ENCODE measurements around the gene SSNA1. TPM values are rescaled to one million over a fixed set of nuclear protein-coding genes. Genes with fewer than 3 reads are reported as not detected.

Gene SSNA1, protein sequence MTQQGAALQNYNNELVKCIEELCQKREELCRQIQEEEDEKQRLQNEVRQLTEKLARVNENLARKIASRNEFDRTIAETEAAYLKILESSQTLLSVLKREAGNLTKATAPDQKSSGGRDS
- 56.1 and 64.7 TPM in 2 replicates for total RNA-seq

DNA sequence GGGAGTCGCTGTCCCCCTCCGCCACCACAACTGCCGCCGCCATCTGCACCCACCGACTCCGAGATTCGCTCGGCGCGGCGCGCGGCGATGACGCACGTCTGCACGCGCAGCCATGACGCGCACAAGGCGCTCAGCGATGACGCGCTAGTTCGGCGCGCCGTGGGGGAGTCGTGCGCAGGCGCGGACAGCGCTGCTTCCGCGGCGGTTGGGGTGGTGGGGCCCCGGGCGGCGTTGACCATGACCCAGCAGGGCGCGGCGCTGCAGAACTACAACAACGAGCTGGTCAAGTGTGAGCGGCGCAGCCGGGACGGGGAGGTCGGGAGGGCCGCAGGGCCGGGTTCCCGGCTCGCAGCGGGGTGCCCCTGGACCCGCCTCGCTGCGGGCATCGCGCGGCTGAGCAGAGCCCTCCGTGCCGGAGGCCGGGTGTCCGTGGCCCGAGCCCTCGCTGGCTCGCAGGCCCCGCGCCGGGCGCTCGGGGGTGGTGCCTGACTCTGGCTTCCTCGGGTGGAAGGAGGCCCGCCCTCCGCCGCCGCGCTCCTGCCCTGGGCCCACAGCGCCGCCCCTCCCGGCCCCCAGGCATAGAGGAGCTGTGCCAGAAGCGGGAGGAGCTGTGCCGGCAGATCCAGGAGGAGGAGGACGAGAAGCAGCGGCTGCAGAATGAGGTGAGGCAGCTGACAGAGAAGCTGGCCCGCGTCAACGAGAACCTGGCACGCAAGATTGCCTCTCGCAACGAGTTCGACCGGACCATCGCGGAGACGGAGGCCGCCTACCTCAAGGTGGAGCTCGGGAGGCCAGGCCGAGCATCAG lies at the start of gene SSNA1, which contains the start of gene ANAPC2:
SSNA1 (plus strand) TSS at position 187 of the 807 bp plus-strand sequence; CDS start at position 238, 51 bp downstream.
ANAPC2 (minus strand) TSS at position 71 of the 807 bp plus-strand sequence; CDS start at position 43, 28 bp downstream.

DNA sequence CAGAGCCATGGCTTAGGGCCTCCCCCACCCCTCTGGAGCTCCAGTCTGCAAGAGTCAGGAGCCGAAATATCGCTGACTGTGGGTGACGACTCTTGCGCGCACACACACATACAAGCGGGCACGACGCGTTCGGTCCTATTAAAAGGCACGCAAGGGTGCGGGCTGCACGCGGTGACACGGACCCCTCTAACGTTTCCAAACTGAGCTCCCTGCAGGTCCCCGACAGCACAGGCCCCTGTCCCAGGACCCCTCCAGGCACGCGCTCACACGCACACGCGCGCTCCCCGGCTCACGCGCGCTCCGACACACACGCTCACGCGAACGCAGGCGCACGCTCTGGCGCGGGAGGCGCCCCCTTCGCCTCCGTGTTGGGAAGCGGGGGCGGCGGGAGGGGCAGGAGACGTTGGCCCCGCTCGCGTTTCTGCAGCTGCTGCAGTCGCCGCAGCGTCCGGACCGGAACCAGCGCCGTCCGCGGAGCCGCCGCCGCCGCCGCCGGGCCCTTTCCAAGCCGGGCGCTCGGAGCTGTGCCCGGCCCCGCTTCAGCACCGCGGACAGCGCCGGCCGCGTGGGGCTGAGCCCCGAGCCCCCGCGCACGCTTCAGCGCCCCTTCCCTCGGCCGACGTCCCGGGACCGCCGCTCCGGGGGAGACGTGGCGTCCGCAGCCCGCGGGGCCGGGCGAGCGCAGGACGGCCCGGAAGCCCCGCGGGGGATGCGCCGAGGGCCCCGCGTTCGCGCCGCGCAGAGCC lies 49.6 kb upstream of the SSNA1 start, which contains the start of gene GRIN1:
GRIN1 (plus strand) TSS at position 433 of the 746 bp plus-strand sequence. CDS start 333 bp downstream, outside the sequence.

DNA sequence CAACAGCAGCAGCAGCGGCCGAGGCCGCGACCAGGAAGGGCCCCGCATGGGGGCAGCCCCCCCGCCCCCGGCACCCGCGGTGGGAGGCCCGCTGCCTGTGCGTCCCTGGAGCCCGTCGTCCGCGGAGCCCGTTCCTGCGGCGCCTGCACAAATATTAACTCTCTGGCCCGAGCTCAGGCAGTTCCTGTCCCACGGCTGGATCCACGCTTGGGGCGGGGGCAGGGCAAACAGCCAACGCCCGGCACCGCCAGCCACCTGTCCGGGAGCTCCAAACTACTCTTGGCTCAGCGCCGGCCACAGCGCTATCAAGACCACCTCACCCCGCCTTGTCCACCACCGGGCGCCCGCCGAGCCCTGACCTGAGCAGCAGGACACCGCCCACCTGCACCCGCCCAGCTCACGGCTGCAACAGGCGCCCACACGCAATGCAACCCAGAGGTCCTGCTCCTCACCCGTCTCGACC lies 18.5 kb upstream of the SSNA1 start, which contains the start of gene LRRC26:
LRRC26 (minus strand) TSS at position 156 of the 463 bp plus-strand sequence; CDS start at position 48, 108 bp downstream.

DNA sequence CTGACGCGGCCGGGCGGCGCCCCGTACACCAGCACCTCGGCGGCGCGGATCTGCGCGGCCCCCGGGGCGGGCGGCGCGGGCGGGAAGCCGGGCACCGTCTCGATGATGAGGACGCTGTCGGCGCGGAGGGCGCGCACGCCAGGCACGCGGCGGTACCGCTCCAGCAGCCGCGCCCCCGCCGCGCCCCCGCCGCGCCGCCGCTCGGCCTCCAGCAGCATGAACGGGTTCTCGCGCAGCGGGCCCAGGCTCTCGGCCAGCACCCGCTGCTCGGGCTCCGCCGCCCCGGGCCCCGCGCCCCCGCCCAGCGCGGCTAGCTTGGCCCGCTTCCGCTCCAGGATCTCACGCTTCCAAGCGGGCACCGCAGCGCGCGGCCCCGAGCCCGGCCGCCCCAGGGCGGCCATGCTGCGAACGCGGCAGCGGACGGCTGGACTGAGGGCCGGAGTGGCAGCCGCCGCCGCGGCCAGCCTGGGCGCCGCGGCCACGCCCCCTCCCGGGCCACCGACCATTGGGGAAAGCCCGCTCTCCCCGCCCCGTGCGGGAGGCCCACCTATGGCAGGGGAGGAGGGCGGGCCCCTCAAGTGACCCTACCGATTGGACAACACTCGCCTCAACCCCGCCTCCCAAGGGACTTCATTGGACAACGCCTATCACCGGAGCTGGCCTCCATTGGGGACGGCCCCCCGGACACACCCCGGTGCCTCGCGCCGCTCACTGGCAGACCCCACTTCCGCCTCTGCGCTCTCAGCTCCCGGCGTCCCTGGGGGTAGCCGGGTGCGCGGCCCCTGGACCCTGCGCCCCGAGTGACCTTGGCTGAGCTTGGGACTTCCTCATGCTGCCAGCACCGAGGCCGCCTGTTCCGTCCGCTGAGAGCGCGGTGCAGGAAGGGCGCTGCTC lies 12.1 kb downstream of the SSNA1 start, which contains the start of gene TPRN:
TPRN (minus strand) TSS at position 431 of the 894 bp plus-strand sequence; CDS start at position 401, 30 bp downstream.

DNA sequence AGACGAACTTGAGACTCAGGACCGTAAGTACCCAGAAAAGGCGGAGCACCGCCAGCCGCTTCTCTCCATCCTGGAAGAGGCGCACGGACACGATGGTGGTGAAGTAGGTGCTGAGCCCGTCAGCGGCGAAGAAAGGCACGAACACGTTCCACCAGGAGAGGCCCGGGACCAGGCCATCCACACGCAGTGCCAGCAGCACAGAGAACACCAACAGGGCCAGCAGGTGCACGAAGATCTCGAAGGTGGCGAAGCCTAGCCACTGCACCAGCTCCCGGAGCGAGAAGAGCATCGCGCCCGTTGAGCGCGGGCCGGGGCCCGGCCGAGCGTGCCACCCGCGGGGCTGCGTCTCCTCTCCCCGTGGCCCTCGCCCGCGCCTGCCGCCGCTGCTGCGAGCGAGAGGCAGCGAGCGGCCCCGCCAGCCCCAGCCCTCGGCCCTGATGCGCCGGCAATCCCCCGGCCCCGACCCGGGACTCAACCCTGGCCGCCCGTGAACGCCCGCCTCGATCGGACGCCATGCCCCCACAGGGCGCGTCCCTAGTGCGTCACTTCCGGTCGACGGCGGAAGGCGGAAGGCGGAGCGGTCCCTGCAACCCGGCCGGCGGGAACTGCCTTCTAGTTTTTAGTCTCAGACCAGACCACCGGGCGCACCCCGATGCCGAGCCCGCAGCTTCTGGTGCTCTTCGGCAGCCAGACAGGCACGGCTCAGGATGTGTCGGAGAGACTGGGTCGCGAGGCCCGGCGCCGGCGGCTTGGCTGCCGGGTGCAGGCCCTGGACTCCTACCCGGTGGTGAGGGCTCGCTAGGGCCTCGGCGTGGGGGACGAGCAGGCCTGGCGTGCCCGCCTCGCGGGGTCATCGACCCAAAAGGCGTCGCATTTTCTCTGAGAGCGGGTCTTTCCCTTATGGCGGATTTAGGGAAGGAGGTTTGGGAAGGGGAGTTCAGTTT lies 16.9 kb downstream of the SSNA1 start, which contains the start of the genes NDOR1 and TMEM203:
NDOR1 (plus strand) TSS at position 575 of the 944 bp plus-strand sequence; CDS start at position 653, 78 bp downstream.
TMEM203 (minus strand) TSS at position 523 of the 944 bp plus-strand sequence; CDS start at position 289, 234 bp downstream.

DNA sequence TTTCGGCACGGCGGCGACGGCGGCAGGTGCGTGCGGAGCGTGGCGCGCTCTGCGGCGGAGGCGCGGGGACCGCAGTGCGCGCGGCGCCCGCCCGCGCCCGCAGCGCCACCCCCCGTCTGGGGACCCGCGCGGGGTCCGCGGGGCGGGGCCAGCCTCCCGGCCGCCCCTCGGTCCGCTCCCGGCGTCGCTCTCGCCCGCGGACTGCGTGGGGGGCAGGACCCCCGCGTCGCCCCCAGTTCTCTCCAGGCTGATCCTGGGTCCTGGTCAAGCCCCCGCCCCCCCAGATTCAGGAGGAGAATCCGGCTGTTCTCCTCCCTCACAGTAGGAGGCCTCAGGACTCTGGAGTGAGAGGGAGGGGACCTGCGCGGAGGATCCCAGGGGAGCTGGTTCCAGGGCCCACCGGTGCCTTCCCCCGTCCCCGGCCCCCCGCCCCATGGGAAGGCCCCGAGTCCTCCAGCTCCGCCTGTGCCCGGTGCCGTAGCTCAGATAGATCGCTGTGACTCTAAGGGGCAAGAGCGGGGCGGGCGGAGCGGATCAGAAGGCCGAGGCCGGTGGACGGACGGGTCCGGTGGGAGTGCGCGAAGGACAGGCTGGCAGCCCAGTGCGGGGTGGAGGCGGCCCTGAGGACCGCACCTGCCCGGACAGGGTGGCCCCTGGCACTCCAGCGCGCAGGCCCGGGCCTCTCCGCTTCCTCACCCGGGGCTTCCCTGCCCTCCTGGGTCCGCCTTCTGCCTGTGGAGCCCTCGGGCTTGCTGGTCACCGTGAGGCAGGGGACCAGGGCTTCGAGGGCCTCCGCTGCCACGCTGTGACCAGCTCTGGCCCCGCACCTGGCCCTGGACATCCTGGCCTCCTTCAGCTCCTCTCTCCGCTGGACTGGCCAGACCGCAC lies 34.0 kb downstream of the SSNA1 start, which contains the start of gene RNF208:
RNF208 (minus strand) TSS at position 51 of the 888 bp plus-strand sequence. CDS start 1,028 bp downstream, outside the sequence.

DNA sequence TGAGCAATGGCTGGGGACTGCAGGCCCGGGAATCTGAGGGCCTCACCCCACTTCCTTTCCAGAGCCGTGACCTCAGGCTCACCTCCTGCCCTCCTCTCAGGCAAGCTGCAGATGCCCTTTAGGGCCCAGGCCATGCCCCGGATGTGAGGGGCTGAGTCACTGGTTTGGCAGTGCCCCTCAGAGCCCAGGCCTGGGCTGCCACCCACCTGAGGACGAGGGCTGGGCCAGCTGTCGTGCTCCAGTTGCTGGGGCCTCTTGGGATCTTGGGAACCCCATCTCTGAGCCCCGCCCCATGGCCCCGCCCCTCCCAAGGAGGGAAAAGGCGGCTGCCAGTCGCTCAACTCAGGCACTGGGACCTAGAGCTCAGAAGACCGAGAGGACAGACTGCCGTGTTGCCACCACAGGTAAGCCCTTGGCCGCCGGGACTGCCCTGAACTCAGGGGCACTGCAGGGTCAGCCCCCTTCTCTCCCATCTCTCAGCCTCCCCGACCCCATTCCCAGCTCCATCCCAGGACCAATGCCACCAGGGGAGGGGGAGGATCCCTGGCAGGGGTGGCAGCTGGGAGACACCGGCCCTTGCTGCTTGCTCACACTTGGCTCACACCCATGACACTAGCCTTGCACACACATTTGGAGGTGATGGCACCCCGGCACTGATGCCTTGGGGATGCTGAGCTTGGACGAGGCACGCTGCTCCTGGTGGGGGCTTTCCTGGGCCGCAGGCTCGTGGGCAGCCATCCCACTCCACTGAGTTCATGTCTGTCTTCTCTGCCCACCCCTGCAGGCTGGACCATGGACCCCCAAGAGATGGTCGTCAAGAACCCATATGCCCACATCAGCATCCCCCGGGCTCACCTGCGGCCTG lies 36.6 kb downstream of the SSNA1 start, which contains the start of gene CYSRT1:
CYSRT1 (plus strand) TSS at position 345 of the 865 bp plus-strand sequence; CDS start at position 793, 448 bp downstream.

DNA sequence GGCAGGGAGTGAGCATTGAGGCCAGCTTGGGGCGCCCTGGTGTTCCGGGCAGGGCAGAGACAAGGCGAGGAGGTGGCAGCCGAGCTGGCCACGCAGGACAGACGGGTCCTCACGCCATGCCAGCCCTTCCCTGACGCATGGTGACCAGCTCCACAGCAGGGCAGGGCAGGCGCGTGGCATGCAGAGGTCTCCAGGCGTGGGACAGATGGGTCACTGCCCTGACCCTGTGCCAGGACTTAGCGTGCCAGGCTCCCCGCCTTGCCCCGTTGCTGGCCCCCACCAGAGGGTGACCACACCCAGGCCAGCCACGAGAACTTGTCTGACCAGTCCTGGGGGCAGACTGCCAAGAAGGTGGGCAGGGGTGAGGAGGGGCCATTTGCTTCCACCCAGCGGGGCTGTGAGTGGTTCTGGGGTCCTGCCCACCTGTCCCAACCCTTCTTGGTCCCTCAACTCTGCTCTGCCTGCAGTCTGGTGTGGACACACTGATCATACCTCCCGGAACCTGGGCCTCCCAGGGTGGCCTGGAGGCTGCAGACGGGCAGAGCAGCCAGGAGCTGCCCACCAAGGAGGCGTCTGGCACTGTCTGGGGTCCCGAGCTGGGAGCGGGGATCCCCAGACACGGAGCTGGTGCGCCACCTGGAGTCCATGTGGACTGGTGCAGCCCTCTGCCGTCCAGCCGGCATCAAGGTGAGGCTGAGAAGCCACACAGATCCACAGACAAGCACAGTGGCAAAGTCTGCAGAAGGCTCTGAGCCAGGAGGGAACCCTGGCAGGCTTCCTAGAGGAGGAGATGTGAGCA lies 38.8 kb downstream of the SSNA1 start, which contains the start of gene RNF224:
RNF224 (plus strand) TSS at position 449 of the 799 bp plus-strand sequence. CDS start 834 bp downstream, outside the sequence.

DNA sequence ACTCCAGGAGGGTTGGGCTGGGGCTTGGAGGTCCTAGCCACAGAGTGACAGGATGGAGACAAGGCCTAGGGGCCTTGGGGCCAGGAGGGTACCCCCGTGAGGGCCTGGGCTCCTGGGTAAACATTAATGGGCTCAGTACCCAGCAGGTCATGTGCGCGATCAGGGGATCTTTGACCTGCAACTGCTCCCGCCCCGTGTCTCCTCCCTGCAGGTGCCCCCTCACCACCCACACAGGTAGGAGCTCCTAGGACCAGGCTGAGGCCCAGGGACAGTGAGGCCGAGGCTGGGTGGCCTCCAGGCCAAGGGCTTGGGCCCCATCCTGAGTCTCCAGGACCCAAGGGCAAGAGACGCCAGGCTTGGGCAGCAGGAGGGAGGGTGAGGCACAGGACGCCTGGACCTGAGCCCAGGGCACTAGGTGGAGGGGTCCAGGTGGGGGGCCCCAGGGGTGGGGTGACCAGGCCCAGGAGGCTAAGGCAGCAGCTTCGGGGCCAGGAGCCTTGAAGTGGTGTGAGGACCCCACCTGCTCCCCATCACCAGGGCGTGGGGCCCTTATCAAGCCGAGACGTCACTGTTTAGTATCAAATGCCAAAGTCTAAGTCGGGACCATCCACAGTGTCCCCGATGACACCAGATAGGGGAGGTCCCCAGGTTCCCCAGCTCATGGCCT lies 42.4 kb downstream of the SSNA1 start, which contains the start of gene SLC34A3:
SLC34A3 (plus strand) TSS at position 197 of the 667 bp plus-strand sequence. CDS start 802 bp downstream, outside the sequence.

Small RNA genes within 50 kb of the gene (small RNA-seq; reads per million reads assigned to genes)
- 0.08 reads per million for gene MIR3621

Other genes starting within 250 kb of the SSNA1 start
- gene FBXW5, start 243.9 kb upstream of the SSNA1 start, total RNA-seq: 125 TPM in 2 replicates
- not detected in 2 replicates for gene C8G, start 243.4 kb upstream of the SSNA1 start, total RNA-seq
- gene LCN12, start 236.4 kb upstream of the SSNA1 start, total RNA-seq: not detected in 2 replicates
- gene PTGDS, start 211.2 kb upstream of the SSNA1 start, total RNA-seq: 0.59 and 4.8 TPM in 2 replicates
- gene LCNL1, start 205.7 kb upstream of the SSNA1 start, total RNA-seq: under 0.01 and 0.37 TPM in 2 replicates
- gene PAXX, start 196.3 kb upstream of the SSNA1 start, total RNA-seq: 13.9 and 14.3 TPM in 2 replicates
- gene CLIC3, start 192.1 kb upstream of the SSNA1 start, total RNA-seq: 0.20 and 0.73 TPM in 2 replicates
- 15.4 and 19.5 TPM in 2 replicates for gene ABCA2, start 160.4 kb upstream of the SSNA1 start, total RNA-seq
- gene FUT7, start 156.6 kb upstream of the SSNA1 start, total RNA-seq: not detected in 2 replicates
- 18.8 and 24.3 TPM in 2 replicates for gene NPDC1, start 142.5 kb upstream of the SSNA1 start, total RNA-seq
- gene ENTPD2, start 134.6 kb upstream of the SSNA1 start, total RNA-seq: not detected in 2 replicates
- 6.6 and 8.2 TPM in 2 replicates for gene SAPCD2, start 118.1 kb upstream of the SSNA1 start, total RNA-seq
- 12.1 and 18.8 TPM in 2 replicates for gene UAP1L1, start 111.2 kb upstream of the SSNA1 start, total RNA-seq
- 45.5 and 52.2 TPM in 2 replicates for gene MAN1B1, start 101.7 kb upstream of the SSNA1 start, total RNA-seq
- 77.2 and 112 TPM in 2 replicates for gene DPP7, start 73.9 kb upstream of the SSNA1 start, total RNA-seq
- not detected in 2 replicates for gene GRIN1, start 49.5 kb upstream of the SSNA1 start, total RNA-seq
- not detected in 2 replicates for gene LRRC26, start 18.6 kb upstream of the SSNA1 start, total RNA-seq
- 0.20 TPM in 1 of 2 replicates, not detected in the other for gene TMEM210, start 16.6 kb upstream of the SSNA1 start, total RNA-seq
- gene ANAPC2, start 116 bp upstream of the SSNA1 start, total RNA-seq: 23.5 and 28.7 TPM in 2 replicates
- gene TPRN, start 12.1 kb downstream of the SSNA1 start, total RNA-seq: 6.2 and 11.9 TPM in 2 replicates
- 32.0 and 34.6 TPM in 2 replicates for gene TMEM203, start 17.0 kb downstream of the SSNA1 start, total RNA-seq
- gene NDOR1, start 17.0 kb downstream of the SSNA1 start, total RNA-seq: 6.2 and 8.4 TPM in 2 replicates
- not detected in 2 replicates for gene RNF208, start 33.6 kb downstream of the SSNA1 start, total RNA-seq
- gene CYSRT1, start 36.5 kb downstream of the SSNA1 start, total RNA-seq: 0.37 and 0.39 TPM in 2 replicates
- gene RNF224, start 38.8 kb downstream of the SSNA1 start, total RNA-seq: not detected in 2 replicates
- not detected in 2 replicates for gene SLC34A3, start 42.2 kb downstream of the SSNA1 start, total RNA-seq
- gene TUBB4B, start 52.6 kb downstream of the SSNA1 start, total RNA-seq: 230 and 358 TPM in 2 replicates
- gene STPG3, start 62.6 kb downstream of the SSNA1 start, total RNA-seq: not detected in 2 replicates
- gene NELFB, start 66.7 kb downstream of the SSNA1 start, total RNA-seq: 50.7 and 70.4 TPM in 2 replicates
- 4.0 and 16.0 TPM in 2 replicates for gene TOR4A, start 89.0 kb downstream of the SSNA1 start, total RNA-seq
- gene NRARP, start 113.6 kb downstream of the SSNA1 start, total RNA-seq: 0.20 TPM in 1 of 2 replicates, not detected in the other
- gene EXD3, start 234.5 kb downstream of the SSNA1 start, total RNA-seq: 4.0 and 4.3 TPM in 2 replicates
- 0.20 and 0.37 TPM in 2 replicates for gene NOXA1, start 234.7 kb downstream of the SSNA1 start, total RNA-seq

Data from subcutaneous preadipocyte (primary cell).